Erythroblast (primary cell): ENCODE data around the gene SYTL4.

Experiments
- GATA1 ChIP-seq: IDR thresholded peaks from 2 replicates; pipeline ENCODE4 v1.6.1; 2011; ENCODE audit warnings: low read depth, mild to moderate bottlenecking, control low read depth, low read length, moderate library complexity
- POLR2A ChIP-seq: IDR thresholded peaks from 2 replicates; pipeline ENCODE4 v1.6.1; 2011; ENCODE audit warnings: mild to moderate bottlenecking, low read length

DNA sequence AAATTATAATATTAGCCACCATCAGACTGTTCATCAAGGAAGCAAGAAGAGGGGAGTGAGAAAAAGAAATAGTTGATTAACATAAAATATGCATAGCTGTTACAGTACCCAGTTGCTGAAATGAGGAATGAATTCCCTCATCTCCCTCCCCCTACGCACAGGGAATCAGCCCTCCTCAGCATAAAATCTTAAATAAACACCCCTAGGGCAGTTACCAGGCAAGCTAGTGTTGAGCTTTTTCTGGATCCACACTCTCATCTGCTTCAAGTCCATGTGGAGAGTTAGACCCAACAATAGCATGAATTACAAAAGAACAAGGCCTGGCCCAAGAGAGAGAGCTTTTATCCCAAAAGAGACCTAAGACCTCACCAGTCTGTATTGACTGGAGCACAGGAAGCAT, 19.0 kb upstream of the SYTL4 start:
- TF ChIP-seq POLR2A (no peak), GATA1 (no peak)
